Glomerular visceral epithelial cell (primary cell): Measurements from ENCODE around the gene ZEB1.
"Not testable (repeated sequence)": the region's sequence is repeated elsewhere in the genome, so short reads cannot be mapped to it uniquely, and the experiment has no call there.

Experiments used
- DNase-seq: peaks from one replicate; pipeline ENCODE4 v3.0.0-alpha.2; 2016; ENCODE audit errors: extremely low spot score

The ZEB1 gene

DNA sequence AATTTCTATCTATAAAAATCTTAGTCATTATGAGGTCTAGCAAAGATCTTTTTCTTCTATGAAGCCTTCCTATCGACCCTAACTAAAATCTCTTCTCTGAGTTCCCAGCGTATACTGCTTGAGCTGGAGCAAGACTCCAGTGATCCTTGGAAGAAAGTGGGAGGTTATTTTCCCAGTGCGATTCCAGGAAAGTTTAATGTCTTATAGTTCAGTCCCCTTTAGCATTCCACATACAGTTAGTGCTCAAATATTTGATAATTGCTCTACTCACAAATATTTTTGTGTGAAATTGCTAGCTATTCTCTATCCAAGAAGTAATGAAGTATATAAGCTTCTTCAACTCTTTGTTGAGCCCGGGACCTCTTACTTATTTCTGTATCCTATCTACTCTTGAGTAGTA lies 47.7 kb downstream of the ZEB1 start:
- DNase-seq = no peak

DNA sequence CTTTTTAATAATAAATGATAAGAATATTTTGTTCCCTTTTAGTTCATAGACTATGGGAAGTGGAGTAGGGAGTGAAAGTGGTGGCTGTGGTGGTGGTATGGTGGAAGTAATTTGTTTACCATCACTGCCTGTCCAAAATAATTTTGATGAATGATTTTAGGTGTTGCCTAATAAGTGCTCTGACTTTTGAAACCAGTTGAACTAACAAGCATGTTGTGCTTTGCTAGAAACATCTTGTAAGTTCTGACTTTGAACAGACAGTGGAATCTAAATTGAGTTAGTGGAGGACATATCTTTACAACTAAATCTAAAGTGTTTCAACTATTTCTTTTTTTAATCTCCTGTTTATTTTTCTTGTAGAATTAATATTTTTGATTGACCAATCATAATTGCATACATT lies 49.7 kb downstream of the ZEB1 start:
- DNase-seq = no peak

DNA sequence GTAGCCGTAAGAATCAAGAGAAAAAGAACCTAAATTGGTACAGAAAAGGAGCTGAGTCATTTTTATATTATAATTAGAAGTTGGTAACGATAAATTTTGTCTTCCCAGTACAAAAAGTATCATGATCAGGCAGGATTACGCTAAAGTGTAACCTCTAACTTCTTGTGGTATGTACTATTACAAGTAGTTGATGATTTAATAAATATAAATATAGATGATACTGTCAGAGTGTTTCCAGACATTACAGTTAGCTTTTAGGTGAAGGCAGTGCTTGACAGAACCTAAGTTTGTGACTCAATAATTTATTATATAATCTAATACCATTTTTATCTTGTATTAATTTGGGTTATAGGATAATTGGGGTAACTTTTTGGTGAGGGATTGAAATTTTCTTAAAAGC lies 53.4 kb downstream of the ZEB1 start:
- DNase-seq = no peak

DNA sequence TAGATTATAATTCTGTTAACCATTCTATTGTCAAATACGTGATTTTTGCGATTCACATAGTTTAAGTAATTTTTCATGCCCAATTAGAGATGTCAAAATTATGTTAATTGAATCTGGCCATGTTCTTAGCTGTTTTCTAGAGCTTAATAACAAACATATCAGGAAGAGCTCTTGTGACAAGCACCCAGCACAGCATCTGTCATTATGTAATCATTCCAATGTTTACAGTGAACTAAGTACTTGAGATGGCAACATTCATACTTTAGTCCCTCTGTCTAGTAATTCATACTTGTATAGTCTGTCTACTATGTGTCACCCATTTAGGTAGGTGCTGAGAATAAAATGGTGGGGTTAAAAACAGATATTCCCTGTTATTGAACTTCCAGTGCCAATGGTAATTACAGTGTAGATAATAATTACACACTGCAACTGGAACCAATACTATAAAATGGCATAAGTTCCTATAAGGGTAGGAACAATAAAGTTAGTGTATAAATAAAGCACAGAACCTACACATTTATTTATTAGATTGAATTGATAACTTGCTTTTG lies 55.2 kb downstream of the ZEB1 start:
- no peak for DNase-seq

DNA sequence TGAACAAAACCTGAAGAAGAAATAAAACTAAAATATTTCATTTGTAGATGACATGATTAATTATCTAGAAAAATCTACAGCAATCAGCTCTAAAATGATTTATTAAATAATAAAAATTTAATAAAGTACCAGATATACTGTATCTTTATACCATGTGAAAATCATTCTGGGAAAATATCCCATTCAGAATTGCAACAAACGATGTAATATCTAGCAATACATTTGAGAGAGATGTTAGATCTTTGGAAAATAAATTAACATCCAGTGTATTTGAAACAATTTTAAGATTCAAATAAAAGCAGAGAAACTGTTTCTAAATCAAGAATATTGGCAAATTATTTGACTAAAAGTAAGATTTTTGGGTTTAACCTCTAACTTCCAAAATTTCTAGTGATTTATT lies 62.2 kb downstream of the ZEB1 start:
- DNase-seq = no peak

DNA sequence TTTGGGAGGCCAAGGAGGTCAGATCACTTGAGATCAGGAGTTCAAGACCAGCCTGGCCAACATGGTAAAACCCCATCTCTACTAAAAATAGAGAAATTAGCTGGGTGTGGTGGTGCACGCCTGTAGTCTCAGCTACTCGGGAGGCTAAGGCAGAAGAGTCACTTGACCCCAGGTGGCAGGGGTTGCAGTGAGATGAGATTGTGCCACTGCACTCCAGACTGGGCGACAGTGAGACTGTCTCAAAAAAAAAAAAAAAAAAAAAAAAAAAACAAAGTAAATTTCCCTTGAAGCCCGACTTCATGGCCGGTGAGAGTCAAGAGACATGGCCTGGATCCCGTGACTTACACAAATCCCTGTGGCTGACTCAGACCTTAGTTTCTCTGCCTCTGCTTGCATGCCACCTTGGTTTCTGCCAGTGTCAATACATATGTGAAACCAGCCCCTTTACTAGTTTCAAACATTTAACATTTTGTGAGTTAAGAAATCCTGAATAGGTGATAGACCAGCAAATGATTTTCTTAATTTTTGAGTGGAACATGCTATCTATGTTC lies 62.8 kb downstream of the ZEB1 start:
- DNase-seq = no peak

DNA sequence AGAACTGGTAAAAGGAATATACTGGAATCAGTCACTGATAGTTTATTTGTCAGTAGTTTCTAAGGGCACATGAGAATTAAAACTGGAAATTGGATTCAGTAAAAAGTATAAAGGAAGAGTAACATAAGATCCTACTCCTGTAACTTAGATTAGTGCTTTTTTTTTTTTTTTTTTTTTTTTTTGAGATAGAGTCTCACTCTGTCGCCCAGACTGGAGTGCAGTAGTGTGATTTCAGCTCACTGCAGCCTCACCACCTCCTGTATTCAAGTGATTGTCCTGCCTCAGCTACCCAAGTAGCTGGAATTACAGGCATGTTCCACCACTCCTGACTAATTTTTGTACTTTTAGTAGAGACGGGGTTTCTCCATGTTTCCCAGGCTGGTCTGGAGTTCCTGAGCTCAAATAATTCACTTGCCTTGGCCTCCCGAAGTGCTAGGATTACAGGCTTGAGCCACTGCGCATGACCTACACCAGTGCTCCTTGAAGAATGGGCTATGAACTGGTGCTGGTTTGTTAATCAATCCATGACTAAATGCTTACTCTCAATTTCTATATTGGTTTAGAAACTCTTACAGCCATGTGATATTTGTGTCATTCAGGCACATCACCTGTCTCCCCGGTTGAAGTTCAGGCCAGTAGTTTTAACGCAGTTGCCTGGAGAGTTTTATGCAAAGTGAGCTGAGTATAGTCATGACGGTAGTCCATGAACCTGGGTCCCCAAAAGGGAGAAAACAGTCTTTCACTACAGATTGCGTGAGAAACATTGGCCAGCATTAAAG lies 65.0 kb downstream of the ZEB1 start:
- DNase-seq = no peak

DNA sequence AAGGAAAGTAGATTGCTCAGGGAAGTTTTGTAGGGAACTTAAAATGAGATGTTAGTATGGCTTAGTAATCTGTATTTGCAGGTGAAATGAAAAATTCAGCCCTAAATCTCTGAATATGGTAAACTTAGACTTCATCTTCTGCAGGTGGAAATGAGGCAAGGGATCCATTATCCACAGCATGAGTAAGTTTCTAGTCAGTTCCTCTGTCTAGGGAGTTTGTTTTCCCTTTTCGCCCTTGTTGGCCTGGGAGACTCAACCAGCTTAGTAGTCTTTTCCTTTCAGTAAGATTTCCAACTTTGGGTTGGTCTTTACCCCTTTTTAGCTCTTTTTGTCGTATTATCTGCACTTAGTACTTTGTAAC lies 65.6 kb downstream of the ZEB1 start:
- no peak for DNase-seq

DNA sequence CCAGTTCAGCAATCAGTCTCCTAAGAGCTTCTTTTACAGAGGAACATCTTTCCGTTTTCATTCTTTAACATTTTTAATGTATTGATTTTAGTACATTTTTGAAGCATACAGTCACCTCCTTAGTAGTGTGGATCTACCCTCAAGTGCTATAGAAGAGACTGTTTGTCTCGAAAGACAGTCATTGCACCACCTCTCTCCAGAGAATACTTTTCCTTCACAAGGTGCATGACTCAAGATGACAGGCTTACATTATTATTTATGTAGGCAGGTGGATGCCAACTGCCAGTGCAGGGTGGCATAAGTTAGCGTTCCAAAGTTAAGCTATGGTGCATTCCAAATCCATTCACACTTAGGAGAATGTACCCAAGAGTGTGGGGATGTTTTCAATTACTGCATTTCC lies 71.8 kb downstream of the ZEB1 start:
- DNase-seq = no peak

DNA sequence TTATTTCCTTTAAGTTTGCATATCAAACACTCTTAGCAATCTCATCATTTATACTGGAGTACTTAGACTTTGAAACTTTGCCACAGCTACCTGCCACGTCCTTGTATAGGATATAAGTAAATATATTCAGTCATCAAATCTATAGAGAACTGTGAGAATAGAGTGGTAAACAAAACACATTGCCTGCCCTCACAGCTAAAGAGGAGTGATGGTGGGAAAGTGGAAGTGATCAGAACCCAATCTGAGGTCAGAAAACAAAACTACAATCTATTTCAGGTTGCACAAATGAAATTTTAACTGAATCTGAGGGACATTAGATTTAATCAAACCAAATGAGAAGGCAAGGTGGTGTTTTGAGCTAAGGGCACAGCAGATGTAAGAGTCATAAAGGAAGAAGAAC lies 74.8 kb downstream of the ZEB1 start:
- DNase-seq = no peak

DNA sequence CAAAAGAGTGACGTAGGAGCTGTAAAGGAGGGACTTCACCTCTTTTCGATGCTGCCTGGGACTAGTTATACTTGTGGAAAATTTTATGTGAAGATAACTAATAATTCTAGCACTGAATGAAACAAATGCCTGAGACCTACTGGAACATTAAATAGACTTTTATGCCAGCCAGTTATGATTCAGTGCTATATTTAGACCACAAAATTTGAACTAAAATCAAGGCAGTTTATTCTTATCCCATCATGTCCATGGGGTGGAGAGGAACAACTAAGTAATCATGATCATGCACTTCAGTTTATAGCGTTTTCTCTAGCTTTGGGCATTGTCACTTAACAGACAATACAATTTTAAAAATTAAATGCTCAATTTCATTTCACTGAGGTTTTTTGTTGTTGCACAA lies 76.7 kb downstream of the ZEB1 start:
- no peak for DNase-seq

DNA sequence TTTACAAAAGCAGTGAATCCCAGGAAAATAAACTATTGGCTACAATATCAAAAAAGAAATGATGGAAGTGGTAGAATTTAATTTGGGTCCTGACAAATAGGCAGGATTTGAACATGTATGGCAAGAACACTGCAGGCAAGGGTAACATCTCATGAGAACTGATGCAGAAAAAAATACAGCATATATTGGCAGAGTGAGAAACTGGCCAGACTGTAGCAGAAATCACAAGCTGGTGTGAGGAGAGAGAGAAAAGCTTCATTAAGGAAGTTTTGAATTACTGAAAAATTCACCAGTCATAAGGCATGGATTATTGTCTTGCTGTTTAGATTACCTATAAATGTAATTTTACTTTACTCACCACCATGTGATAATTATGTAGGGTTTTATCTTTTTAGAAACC lies 77.4 kb downstream of the ZEB1 start:
- no peak for DNase-seq

DNA sequence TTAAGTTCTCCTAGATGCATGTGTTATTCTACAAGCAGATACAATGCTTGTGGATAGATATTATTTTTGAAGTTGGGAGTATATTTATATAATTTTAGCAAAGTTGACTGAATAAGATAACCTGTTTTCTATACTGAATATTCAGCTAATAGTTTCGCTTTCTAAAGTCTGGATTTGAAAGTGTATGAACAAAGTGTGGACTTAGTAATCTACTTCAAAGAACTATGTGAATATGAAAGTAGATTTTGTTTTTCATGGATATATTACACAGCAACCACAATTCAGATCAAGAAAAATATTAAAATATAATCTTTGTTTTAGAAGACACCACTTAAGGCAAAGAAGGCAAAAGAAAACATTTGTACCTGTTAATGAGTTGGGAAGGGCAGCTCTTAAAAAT lies 78.8 kb downstream of the ZEB1 start:
- DNase-seq = no peak

DNA sequence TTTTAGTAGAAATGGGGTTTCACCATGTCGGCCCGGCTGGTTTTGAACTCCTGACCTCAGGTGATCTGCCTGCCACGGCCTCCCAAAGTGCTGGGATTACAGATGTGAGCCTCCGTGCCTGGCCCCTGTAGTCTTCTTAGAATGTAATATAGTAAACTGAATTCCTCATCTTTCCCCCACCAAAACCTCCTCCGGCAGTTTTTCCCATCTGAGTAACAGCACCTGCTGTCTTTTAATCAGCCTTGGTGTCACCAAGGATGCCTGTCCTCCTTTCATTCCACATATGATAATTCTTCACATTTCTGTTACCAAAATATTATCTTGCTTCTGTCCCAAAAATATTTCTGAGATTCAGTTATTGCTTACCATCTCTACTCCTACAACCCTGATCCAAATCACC lies 80.2 kb downstream of the ZEB1 start:
- no peak for DNase-seq

DNA sequence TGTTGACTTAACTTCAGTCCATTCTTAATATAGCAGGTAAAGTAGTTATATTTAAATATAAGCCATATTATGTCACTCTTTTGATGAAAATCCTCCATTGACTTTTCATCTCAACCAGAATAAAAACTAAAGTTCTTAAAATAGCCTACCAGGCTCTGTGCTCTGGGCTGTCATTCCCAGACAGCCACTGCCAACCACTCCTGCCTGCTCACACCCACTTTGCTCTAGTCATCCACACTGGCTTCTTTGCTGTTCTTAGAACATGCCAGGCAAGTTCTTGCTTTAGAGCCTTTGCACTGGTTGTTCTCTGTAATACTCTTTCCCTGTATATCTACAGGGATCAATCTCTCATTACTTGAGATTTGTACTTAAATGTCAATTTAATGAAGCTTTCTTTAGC lies 80.6 kb downstream of the ZEB1 start:
- DNase-seq = no peak

DNA sequence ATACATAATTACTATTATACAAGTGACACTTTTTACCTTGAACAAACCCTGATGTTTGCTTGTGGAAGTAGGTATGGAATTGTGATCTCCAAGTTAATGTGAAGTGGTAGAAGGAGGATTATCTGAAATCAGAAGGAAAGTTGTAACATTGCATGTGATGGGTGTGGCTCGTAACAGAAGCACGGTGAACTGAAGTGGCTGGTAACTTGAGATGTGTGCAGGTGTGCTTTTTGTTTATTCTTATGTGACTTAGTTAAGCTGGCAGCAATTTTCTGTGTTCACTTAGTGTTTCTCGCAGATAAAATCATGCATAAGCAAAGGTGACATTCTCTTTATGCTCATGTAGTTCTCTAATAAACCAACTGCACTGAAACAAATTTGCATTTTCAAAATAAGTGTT lies 82.3 kb downstream of the ZEB1 start:
- DNase-seq = no peak

DNA sequence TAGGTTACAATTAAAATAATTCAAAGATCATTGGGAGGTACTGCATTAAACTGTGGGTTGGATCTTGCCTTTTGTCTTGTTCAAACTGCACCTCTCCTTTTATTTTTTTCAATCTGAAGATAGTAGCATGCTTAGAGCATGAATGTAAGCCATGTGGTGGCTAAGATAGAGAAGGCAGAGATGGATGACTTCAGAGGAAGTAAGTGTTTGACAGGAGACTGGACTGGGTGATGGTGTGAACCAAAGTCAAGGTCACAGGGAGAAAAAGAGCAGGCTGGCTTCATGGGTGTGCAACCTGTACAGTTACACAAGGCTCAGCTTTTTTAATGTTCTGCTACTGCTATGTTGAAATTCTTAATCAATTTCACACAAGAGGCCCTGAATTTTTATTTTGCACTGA lies 85.6 kb downstream of the ZEB1 start:
- peak; percentile 17 for DNase-seq

DNA sequence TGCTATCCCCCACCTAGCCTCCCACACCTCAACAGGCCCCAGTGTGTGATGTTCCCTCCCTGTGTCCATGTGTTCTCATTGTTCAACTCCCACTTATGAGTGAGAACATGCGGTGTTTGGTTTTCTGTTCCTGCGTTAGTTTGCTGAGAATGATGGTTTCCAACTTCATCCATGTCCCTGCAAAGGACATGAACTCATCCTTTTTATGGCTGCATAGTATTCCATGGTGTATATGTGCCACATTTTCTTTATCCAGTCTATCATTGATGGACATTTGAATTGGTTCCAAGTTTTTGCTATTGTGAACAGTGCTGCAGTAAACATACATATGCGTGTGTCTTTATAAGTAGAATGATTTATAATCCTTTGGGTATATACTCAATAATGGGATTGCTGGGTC lies 86.8 kb downstream of the ZEB1 start:
- not testable (repeated sequence) for DNase-seq

DNA sequence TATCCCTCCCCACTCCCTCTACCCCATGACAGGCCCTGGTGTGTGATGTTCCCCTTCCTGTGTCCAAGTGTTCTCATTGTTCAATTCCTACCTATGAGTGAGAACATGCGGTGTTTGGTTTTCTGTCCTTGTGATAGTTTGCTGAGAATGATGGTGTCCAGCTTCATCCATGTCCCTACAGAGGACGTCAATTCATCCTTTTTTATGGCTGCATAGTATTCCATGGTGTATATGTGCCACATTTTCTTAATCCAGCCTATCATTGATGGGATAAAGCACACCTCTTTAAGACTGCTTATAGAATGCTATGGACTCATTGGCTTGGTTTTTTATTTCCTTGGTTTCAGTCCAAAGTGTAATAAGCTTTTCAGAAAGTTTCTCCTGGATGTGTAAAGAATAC lies 93.4 kb downstream of the ZEB1 start:
- DNase-seq = not testable (repeated sequence)

DNA sequence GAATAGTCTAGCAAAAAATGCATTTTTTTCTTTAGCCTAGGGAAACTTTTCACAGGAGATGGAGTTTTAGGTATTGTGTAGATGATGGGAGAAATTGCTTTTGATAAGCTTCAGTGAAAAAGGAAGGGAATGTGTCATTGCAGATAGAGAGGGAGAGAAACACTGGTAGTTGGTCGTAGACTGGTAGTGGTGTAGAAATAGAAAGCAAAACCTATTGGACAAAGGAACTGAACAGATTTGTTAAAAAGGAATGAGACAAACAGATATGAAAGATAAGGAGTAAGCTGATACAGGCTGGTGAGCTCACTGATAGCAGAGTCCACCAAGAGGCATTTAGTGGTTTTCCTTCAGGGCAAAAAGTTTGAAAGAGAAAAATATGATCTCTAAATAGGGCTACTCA lies 94.3 kb downstream of the ZEB1 start:
- no peak for DNase-seq

DNA sequence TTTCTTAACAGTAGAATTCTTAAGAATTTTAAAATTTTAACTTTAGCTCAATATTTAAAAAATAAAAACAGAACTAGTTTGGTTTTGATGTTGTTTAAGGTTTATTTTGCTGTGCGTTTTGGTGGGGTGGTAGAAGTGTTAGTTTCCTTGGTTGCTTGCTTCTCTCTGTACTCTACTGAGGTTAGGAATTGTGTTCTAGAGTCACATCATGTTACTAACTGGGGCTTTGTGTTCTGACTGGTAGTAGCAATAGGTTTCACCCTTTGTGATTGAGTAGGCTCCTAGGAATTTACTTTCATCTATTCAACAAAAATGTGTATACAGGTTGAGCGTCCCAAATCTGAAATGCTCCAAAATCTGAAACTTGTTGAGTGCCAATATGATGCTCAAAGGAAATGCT lies 99.5 kb downstream of the ZEB1 start:
- DNase-seq = no peak

DNA sequence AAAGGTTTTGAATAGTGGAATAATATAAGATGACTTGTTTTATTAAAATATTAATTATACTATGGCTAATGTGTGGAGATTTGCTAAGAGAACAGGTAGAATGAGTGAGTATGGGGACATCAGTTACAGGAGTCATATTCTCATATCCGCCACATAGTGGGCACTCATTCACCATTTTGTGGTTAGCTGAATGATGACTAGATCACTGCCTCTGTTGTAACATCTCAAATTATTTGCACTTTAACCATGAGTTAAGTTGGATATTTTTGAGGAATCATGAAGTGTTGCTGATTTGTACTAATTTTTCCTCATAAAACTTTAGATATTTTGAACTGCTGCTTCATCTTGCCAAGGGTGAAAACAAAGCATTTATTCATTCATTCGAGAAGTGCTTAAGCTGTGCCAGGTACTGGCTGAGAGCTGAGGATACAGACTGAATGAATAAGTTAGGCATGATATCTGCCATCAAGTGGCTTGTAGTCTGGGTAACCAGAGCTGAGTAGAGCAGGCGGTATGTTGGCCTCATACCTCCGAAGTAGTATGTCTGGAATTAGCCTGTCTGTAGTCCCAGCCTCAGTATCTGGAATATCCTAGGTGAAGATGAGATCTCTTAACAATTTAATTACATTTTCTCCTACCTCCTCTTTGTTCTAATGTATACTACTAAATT lies 100.5 kb downstream of the ZEB1 start:
- DNase-seq = peak; percentile 16

DNA sequence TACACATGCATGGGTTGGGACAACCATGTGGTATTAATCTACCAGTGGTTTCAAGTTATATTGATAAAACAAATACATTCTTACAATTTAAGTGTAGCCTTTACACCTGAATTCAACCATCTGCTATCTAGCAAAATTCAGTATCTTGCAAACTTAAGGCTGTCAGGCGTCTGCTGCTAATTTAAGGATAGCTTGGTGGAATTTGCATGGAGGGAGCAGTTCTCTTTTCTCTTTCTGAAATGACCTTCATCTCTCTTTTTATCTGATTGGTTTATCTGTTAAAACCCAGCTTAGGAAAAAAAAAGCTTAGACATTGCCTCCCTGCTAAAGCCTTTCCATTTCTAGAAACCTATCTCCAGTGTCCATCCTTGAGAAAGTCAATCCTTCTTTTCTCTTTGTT lies 102.3 kb downstream of the ZEB1 start:
- no peak for DNase-seq
